ENCODE data around the gene EFCAB11.

Gene EFCAB11

GRCh38 chr14:89807151-89807550 lies 147.4 kb downstream of the EFCAB11 start:
- no peak for DNase-seq

GRCh38 chr14:89806451-89806850 lies 148.1 kb downstream of the EFCAB11 start:
- DNase-seq, result no peak

- DNase-seq, result no peak
These were observed 149.0 kb downstream of the EFCAB11 start for GRCh38 chr14:89805501-89805900.

- no peak for DNase-seq
These were observed 151.0 kb downstream of the EFCAB11 start for GRCh38 chr14:89803542-89803941.

- DNase-seq, result no peak
These were observed 153.4 kb downstream of the EFCAB11 start for GRCh38 chr14:89801136-89801535.

GRCh38 chr14:89798212-89798773 lies 156.2 kb downstream of the EFCAB11 start:
- no peak for DNase-seq

- DNase-seq, result no peak
These were observed 157.4 kb downstream of the EFCAB11 start for GRCh38 chr14:89797148-89797547.

- no peak for DNase-seq
These were observed 160.4 kb downstream of the EFCAB11 start for GRCh38 chr14:89794096-89794495.

- no peak for DNase-seq
These were observed 161.2 kb downstream of the EFCAB11 start for GRCh38 chr14:89793367-89793716.

GRCh38 chr14:89792489-89793366 lies 161.8 kb downstream of the EFCAB11 start:
- no peak for DNase-seq

- no peak for DNase-seq
These were observed 167.0 kb downstream of the EFCAB11 start for GRCh38 chr14:89787525-89787924.

GRCh38 chr14:89781046-89781445 lies 173.5 kb downstream of the EFCAB11 start:
- DNase-seq, result no peak

- no peak for DNase-seq
These were observed 174.8 kb downstream of the EFCAB11 start for GRCh38 chr14:89779707-89780106.

- DNase-seq, result no peak
These were observed 178.6 kb downstream of the EFCAB11 start for GRCh38 chr14:89775946-89776345.

GRCh38 chr14:89775151-89775550 lies 179.4 kb downstream of the EFCAB11 start:
- DNase-seq, result no peak

GRCh38 chr14:89773644-89774316 lies 180.8 kb downstream of the EFCAB11 start:
- DNase-seq, result peak; percentile 71 to 79

GRCh38 chr14:89773151-89773550 lies 181.4 kb downstream of the EFCAB11 start:
- no peak for DNase-seq

- DNase-seq, result no peak
These were observed 183.3 kb downstream of the EFCAB11 start for GRCh38 chr14:89771251-89771650.

- DNase-seq, result peak; percentile 57 to 59
These were observed 186.7 kb downstream of the EFCAB11 start for GRCh38 chr14:89767861-89768268.

GRCh38 chr14:89767131-89767530 lies 187.4 kb downstream of the EFCAB11 start:
- no peak for DNase-seq

GRCh38 chr14:89765346-89765745 lies 189.2 kb downstream of the EFCAB11 start:
- DNase-seq, result no peak

GRCh38 chr14:89760086-89760485 lies 194.4 kb downstream of the EFCAB11 start:
- no peak for DNase-seq

- DNase-seq, result no peak
These were observed 197.1 kb downstream of the EFCAB11 start for GRCh38 chr14:89757313-89757939.

GRCh38 chr14:89755816-89756215 lies 198.7 kb downstream of the EFCAB11 start:
- DNase-seq, result no peak

Measured in AML-193 (cell line).